ENCODE results near the gene PPP2R5A.

- no peak for TF ChIP-seq CTCF (IDR thresholded peaks at IDR 0.05; ENCODE audit: low read length)
- TF ChIP-seq EZH2 (IDR thresholded peaks at IDR 0.05; ENCODE audit: borderline replicate concordance, low read length) = no peak
Measured at GRCh38 chr1:212397171-212397570, 112.0 kb downstream of the PPP2R5A start.
